C4-2B (cell line): ENCODE data around the gene DCDC2.

Source experiments
- CTCF ChIP-seq: fragments of 450-650 bp; conservative IDR thresholded peaks from 2 replicates; pipeline ENCODE4 v1.5.1; 2017; ENCODE audit warnings: mild to moderate bottlenecking
- ZFX ChIP-seq: fragments of 450-650 bp; IDR thresholded peaks from 2 replicates; pipeline ENCODE4 v1.6.1; 2017

GRCh38 chr6:24229696-24230405 lies 128.0 kb downstream of the DCDC2 start:
- TF ChIP-seq CTCF (no peak), ZFX (no peak)
